ENCODE measurements around the gene PLA2G15.

PLA2G15 gene

DNA sequence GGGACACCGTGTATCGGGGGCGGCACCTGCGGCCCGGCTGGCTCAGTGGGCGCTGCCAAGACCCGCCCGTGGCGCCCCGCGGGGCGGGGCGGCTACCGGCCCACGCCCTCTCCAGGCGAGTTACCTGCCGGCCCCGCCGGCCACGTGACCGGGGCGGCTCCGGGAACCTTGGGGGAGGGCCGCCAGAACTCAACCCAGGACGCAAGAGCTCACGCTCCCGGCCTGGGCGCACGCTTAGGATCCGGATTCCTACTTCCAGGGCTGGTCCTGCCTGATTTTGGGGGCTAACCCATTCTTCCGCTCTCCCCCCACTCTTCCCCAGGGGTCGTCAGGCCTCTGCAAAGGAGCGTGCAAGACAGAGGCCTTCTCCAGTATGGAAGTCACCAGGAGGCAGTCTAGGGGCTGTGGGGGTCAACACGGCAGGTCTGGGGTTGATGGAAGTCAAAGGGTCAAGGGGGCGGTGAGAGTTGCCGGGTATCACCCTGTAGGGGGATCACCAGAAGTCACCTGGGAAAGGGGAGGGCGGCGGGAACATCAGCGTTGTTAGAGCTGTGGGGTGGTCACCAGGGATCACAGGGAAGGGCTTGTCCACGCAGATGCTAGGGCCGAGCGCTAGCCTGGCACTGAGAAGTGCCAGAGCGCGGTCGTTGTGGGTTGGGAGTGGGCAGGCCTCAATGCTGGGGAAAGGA, 8.9 kb upstream of the PLA2G15 start:
- DNase-seq (ENCODE audit: low read depth), result no peak
- no peak overlapping the region for H3K4me3 ChIP-seq (replicated peaks; ENCODE audit: low read depth, low read length)
- TF ChIP-seq, protein P1, sequence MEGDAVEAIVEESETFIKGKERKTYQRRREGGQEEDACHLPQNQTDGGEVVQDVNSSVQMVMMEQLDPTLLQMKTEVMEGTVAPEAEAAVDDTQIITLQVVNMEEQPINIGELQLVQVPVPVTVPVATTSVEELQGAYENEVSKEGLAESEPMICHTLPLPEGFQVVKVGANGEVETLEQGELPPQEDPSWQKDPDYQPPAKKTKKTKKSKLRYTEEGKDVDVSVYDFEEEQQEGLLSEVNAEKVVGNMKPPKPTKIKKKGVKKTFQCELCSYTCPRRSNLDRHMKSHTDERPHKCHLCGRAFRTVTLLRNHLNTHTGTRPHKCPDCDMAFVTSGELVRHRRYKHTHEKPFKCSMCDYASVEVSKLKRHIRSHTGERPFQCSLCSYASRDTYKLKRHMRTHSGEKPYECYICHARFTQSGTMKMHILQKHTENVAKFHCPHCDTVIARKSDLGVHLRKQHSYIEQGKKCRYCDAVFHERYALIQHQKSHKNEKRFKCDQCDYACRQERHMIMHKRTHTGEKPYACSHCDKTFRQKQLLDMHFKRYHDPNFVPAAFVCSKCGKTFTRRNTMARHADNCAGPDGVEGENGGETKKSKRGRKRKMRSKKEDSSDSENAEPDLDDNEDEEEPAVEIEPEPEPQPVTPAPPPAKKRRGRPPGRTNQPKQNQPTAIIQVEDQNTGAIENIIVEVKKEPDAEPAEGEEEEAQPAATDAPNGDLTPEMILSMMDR (IDR thresholded peaks at IDR 0.05; ENCODE audit: low read length, missing control alignments), result no peak

DNA sequence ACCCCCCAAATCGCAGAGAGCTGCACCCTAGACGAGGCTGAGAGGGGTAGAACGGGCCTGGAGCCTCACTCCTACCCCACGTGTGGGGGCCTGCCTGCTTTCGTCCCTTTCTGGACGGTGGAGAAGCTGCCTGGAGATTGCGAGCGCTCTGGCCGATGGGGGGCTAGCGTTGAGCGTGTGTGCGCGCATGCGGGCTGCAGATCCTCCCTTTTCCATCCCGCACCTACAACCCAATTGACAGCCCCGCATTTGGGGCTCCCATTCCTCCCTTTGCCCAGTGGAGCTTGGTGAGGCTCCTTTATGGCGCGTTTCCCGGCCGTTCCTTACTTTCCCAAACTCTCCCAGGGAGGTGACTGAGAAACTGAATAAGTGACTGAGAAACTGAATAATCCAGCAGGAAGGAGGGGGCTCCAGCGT, 8.3 kb upstream of the PLA2G15 start:
- DNase-seq (ENCODE audit: low read depth), result no peak
- peak overlapping the region; percentile 64 for H3K4me3 ChIP-seq (replicated peaks; ENCODE audit: low read depth, low read length)
- TF ChIP-seq, protein P1 (IDR thresholded peaks at IDR 0.05; ENCODE audit: low read length, missing control alignments), result no peak

DNA sequence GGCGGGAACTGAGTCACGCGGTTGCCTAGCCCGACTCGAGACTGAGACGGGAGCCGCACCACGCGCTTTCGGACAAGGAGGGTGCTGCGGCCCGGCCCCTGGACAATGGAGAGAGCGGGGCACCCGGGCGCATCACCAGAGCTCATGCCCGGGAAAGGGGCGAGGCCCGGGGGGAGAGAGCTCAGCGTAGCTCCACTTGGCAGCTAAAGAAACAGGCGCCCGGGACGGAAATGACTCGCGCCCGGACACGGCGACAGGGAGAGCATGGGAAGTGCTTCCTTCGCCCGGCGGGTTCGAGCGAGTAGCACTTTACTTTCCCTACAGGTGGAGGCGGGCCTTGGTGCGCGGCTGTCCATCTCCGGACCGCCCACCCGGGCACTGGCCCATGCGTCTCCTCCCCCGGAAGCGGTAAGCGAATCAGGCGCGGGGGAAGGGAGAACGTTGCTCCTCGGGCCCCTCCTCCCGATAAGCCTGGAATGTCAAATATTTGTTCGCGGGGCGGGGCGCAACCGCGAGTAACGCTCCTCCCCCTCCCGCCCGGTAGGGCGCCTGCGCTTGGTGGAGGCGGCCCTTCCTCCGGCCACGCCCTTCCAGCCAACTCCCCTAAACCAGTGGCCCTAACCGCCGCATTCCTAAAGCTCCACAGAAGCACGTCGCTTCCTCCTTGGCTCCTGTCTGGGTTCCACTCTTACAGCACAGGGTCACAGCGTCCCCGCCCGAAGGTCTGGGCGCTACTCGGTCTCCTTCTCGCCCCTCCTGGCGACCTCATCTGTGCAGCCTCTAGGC, 7.7 kb upstream of the PLA2G15 start:
- TF ChIP-seq, protein P1 (IDR thresholded peaks at IDR 0.05; ENCODE audit: low read length, missing control alignments), result no peak
- peak; percentile 98 for DNase-seq (ENCODE audit: low read depth)
- H3K4me3 ChIP-seq (replicated peaks; ENCODE audit: low read depth, low read length), result peak overlapping the region; percentile 64

DNA sequence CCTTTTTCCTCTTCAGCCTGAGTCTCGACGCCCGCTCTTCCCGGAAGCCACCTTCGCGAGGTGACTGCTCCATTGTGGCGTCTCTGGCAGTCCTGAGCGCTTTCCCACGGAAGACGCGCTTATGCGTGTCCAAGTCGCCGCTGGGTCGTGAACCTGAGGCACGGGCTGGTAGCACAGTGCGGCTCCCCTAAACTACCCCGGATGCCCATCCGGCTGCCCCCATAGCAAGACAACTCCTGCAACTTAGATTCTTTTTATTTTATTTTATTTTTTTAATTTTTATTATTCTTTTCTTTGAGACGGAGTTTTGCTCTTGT, 7.2 kb upstream of the PLA2G15 start:
- TF ChIP-seq, protein P1 (IDR thresholded peaks at IDR 0.05; ENCODE audit: low read length, missing control alignments), result no peak
- H3K4me3 ChIP-seq (replicated peaks; ENCODE audit: low read depth, low read length), result peak overlapping the region; percentile 54
- no peak for DNase-seq (ENCODE audit: low read depth)

DNA sequence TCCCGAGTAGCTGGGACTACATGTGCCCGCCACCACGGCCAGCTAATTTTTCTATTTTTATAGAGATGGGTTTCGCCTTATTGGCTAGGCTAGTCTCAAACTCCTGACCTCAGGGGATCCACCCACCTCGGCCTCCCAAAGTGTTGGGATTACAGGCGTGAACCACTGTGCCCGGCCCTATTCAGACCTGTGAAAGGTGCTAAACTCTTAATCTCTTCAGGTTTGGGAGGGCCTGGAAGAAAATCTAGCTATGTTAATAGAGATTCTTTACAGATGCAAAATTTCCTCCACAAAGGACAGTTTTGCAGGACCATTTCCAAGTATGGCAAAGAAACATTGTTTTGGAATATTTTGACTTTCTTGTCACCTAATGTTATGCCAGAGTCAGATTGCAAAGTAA, 3.1 kb upstream of the PLA2G15 start:
- TF ChIP-seq, protein P1 (IDR thresholded peaks at IDR 0.05; ENCODE audit: low read length, missing control alignments), result no peak
- H3K4me3 ChIP-seq (replicated peaks; ENCODE audit: low read depth, low read length), result no peak overlapping the region
- DNase-seq (ENCODE audit: low read depth), result no peak

DNA sequence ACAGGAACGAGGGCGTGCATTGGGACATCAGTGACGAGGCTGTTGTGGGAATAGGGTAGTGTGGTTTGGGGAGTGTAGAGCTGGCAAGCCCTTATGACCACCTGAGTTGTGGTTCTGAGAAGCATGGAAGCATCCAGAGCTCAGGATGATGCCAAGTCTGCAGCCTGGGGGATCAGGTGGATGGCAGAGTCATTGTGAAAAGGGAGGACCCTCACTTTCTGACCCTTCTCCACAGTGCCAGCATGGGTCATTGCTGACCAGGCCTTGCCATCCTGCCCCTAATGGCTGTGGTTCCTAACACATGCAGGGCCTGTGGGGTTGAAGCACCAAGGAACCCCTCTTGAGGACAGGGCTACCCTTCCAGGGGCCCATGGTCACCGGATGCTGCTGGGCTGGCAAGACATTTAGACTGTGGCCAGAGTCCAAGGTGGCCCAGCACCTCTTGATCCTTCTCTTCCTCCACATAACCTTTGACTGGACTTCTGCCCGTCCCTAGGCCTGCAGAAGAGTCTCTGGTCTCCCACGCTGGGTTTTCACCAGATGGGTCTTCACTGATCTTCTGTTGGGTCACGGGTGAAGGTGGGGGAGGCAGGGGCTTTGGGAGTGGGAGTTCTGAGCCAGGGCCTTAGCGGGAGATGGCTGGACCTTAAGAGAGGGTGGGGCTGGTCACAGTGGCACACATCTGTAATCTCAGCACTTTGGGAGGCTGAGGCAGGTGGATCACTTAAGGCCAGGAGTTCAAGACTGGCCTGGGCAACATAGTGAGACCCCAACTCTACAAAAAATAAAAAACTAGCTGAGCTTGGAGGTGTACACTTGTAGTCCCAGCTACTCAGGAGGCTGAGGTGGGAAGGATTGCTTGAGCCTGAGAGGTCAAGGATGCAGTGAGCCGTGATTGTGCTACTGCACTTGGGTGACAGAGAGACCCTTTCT, 2.0 kb upstream of the PLA2G15 start:
- TF ChIP-seq, protein P1 (IDR thresholded peaks at IDR 0.05; ENCODE audit: low read length, missing control alignments), result no peak
- H3K4me3 ChIP-seq (replicated peaks; ENCODE audit: low read depth, low read length), result no peak overlapping the region
- no peak for DNase-seq (ENCODE audit: low read depth)

Data from fibroblast of pulmonary artery (primary cell).